Activated T-helper 17 cell treated with anti-CD3 and anti-CD28 coated beads, Interleukin-2, amount 50 U/mL, for 72 hours (primary cell): ENCODE results near the gene DACH1. TPM values are rescaled to one million over a fixed set of nuclear protein-coding genes. Genes with fewer than 3 reads are reported as not detected.

Experiments
- ATAC-seq: fragments of 150-1000 bp; cut with Tn5 transposase; replicated peaks from 2 replicates; pipeline ENCODE4 v1.10.0; 2021; ENCODE audit warnings: mild to moderate bottlenecking, moderate library complexity
- H3K27ac Mint-ChIP-seq: one replicate; pipeline ENCODE4 v1.8.0; 2022; ENCODE audit warnings: mixed read lengths
- H3K27me3 Mint-ChIP-seq: one replicate; pipeline ENCODE4 v1.8.0; 2022; ENCODE audit warnings: mixed read lengths
- H3K36me3 Mint-ChIP-seq: one replicate; pipeline ENCODE4 v1.8.0; 2022; ENCODE audit warnings: low read depth, mild to moderate bottlenecking, mixed read lengths
- H3K4me1 Mint-ChIP-seq: one replicate; pipeline ENCODE4 v1.8.0; 2022; ENCODE audit warnings: mixed read lengths
- H3K4me3 Mint-ChIP-seq: one replicate; pipeline ENCODE4 v1.8.0; 2022; ENCODE audit warnings: mild to moderate bottlenecking, mixed read lengths
- H3K9me3 Mint-ChIP-seq: one replicate; pipeline ENCODE4 v1.8.0; 2022; ENCODE audit warnings: mixed read lengths
- total RNA-seq, 2 donors: library from RNA; stranded (reverse); gene quantifications; one replicate each; pipeline ENCODE4 v1.2.3, GENCODE V29; 2022

Gene DACH1
- total RNA-seq, 2 donors from 2014 or later: not detected

- Mint-ChIP-seq H3K4me3 (no peak overlapping the region), H3K4me1 (no peaks in the 10 kb centered on the region), H3K27ac (no peak overlapping the region), H3K27me3 (no peaks in the 10 kb centered on the region), H3K9me3 (peaks cover 4% of the 10 kb centered on the region), H3K36me3 (no peaks in the 10 kb centered on the region)
- no peak for ATAC-seq
Measured at GRCh38 chr13:71634602-71635443, 232.2 kb downstream of the DACH1 start.

GRCh38 chr13:71634182-71634581, 232.8 kb downstream of the DACH1 start:
- Mint-ChIP-seq H3K9me3 (peaks cover 4% of the 10 kb centered on the region), H3K36me3 (no peaks in the 10 kb centered on the region), H3K4me1 (no peaks in the 10 kb centered on the region), H3K27me3 (no peaks in the 10 kb centered on the region), H3K4me3 (no peak overlapping the region), H3K27ac (no peak overlapping the region)
- ATAC-seq: no peak

DNA sequence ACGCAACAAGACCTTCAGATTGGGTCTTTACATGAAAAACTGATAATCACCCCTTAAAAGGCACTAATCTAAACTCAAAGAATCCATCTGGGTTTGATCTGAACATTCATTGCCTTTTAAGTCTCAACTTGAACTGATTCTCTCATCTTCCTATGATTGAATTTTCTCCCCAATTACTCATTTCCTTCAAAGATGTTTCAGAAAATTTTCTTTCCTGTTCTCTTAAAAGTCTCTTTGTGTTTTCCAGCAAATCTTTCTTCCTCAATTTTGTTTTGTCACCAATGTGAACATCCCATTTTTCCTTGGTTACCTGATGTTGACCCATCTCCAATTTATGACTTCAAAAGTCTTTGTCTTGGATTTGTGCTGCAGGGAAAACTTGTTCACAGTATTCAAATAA, 234.3 kb downstream of the DACH1 start:
- ATAC-seq: no peak
- no peaks in the 10 kb centered on the region for H3K36me3 Mint-ChIP-seq
- H3K4me3 Mint-ChIP-seq: no peak overlapping the region
- no peaks in the 10 kb centered on the region for H3K4me1 Mint-ChIP-seq
- H3K27me3 Mint-ChIP-seq: no peaks in the 10 kb centered on the region
- no peak overlapping the region for H3K27ac Mint-ChIP-seq
- peaks cover 4% of the 10 kb centered on the region for H3K9me3 Mint-ChIP-seq

DNA sequence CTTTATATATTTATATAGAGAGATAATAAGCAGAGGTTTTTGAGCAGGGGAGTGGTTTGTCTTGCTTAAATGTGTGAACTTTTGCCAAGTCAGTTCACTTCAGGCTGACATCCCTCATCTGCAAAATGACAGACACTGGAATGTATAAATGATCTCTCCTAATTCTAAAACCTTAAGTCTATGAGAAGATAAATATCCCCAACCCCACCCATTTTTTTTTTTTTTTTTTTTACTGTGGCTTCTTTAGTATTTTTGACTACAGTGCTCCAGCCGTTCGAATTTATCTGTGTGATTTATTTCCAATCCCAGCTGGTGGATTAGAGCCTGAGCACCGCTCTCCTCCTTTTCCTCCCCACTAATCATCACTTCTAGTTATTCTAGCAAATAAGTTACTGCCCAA, 234.8 kb downstream of the DACH1 start:
- H3K4me1 Mint-ChIP-seq: no peaks in the 10 kb centered on the region
- H3K27me3 Mint-ChIP-seq: no peaks in the 10 kb centered on the region
- peaks cover 4% of the 10 kb centered on the region for H3K9me3 Mint-ChIP-seq
- no peak overlapping the region for H3K4me3 Mint-ChIP-seq
- H3K36me3 Mint-ChIP-seq: no peaks in the 10 kb centered on the region
- no peak for ATAC-seq
- no peak overlapping the region for H3K27ac Mint-ChIP-seq

DNA sequence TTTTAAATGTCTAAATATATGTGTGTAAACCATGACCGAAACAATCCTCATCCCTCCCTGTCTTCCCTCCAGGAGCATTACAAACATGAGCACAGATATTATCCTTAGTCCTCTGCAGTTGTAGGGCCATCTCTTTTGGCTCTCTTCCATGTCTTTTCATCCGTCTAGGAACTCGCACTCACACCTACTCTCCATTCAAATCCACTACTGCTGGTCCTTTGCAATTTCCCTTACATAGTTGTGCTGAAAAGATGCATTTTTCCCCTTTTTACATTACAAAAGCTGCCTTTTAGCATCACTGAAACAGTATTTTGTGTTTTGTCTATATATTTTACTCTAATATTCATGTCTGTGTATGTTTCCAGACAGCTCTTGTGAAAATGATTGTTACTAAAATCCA, 237.8 kb downstream of the DACH1 start:
- Mint-ChIP-seq H3K9me3 (peaks cover 3% of the 10 kb centered on the region), H3K36me3 (no peaks in the 10 kb centered on the region), H3K27me3 (no peaks in the 10 kb centered on the region), H3K27ac (no peak overlapping the region), H3K4me1 (no peaks in the 10 kb centered on the region), H3K4me3 (no peak overlapping the region)
- no peak for ATAC-seq

- Mint-ChIP-seq H3K27ac (no peak overlapping the region), H3K4me3 (no peak overlapping the region), H3K9me3 (peaks cover 3% of the 10 kb centered on the region), H3K36me3 (no peaks in the 10 kb centered on the region), H3K27me3 (no peaks in the 10 kb centered on the region), H3K4me1 (no peaks in the 10 kb centered on the region)
- no peak for ATAC-seq
Measured at GRCh38 chr13:71626421-71627117, 240.4 kb downstream of the DACH1 start.

DNA sequence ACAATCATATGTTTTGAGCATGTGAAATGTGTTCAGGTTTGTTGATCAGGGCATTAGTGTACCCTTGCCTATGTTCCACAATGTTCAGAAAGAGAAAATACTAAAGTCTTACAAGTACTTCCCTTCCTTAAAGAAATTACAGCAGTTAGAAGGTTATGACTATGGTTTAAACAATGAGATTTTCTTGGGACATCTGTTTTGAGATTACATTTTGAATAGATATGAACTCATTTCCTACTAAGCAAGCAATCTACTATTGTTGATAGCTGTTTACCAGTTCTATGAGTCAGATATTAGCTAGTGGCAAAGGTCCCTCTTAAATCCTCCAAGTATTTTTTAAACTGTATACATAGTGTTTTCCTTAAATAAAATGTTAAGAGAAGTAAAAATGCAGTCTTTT, 241.3 kb downstream of the DACH1 start:
- Mint-ChIP-seq H3K36me3 (no peaks in the 10 kb centered on the region), H3K27me3 (no peaks in the 10 kb centered on the region), H3K9me3 (peaks cover 3% of the 10 kb centered on the region), H3K4me1 (no peaks in the 10 kb centered on the region), H3K4me3 (no peak overlapping the region), H3K27ac (no peak overlapping the region)
- ATAC-seq: no peak

DNA sequence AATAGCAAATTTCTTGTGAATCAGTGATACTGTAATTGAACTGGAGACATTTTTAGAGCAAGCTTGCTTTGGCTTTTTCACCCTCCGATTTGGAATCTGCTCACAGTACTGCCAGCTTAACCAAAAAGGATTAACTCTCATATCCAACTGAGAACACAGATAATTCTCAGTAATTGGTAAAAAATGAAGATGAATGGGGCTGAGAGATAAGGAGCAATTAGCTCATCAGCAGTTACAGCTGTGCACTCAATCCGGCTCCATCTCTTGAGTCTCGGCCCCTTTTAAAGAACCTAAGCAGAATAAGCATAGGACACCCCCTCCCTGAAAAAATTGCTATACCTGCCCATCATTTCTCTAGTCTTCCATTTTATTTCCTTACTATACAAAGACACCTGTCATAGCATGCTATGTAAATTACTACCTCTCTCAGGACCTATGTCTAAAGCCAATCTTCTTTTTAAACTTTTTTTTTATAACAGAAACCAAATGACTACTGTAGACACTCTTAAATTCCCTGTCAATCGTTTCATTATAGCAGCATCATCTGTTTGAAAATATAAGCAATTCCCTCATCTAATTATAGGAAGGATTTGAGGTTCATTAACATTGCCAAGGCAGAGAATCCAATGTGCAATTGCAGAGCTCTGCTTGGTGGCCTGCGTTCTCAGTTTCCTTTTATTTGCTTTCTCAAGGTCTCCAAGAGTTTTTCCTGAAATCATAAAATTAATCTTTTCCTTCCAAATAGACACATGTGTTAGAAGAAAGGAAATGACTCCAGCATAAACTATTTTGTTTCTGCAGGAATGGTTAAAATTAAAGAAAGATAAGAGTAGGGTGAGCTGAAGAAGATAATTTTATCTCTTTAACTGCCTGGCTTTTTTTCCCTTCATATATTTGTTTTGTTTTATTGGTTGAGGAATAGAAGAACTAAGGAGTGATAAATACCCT, 242.1 kb downstream of the DACH1 start:
- no peaks in the 10 kb centered on the region for H3K4me1 Mint-ChIP-seq
- H3K36me3 Mint-ChIP-seq: no peaks in the 10 kb centered on the region
- no peak overlapping the region for H3K27ac Mint-ChIP-seq
- H3K4me3 Mint-ChIP-seq: no peak overlapping the region
- ATAC-seq: no peak
- H3K27me3 Mint-ChIP-seq: no peaks in the 10 kb centered on the region
- H3K9me3 Mint-ChIP-seq: peaks cover 3% of the 10 kb centered on the region

- ATAC-seq: no peak
- H3K27me3 Mint-ChIP-seq: no peaks in the 10 kb centered on the region
- no peaks in the 10 kb centered on the region for H3K36me3 Mint-ChIP-seq
- H3K4me1 Mint-ChIP-seq: no peaks in the 10 kb centered on the region
- H3K9me3 Mint-ChIP-seq: peaks cover 1% of the 10 kb centered on the region
- H3K4me3 Mint-ChIP-seq: no peak overlapping the region
- no peak overlapping the region for H3K27ac Mint-ChIP-seq
Measured at GRCh38 chr13:71621174-71622124, 245.6 kb downstream of the DACH1 start.

DNA sequence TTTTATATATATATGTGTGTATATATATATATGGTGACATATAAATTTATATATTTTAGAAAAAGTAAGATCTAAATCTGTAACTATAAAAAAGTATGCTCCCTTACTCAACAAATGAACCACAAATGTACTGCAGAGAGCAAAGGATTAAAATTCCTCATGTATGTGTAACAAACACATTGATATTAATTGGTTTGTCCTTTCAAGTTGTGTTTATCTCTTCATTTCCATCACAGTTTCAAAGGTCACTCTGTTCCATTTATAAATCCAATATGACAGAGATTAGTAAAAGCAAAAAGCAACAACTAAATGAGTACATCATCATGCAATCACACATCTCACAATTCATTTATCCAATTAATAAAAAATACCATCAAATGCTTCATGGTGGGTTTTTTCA, 247.9 kb downstream of the DACH1 start:
- no peaks in the 10 kb centered on the region for H3K9me3 Mint-ChIP-seq
- no peaks in the 10 kb centered on the region for H3K36me3 Mint-ChIP-seq
- H3K4me1 Mint-ChIP-seq: no peaks in the 10 kb centered on the region
- no peak overlapping the region for H3K4me3 Mint-ChIP-seq
- H3K27me3 Mint-ChIP-seq: no peaks in the 10 kb centered on the region
- ATAC-seq: no peak
- H3K27ac Mint-ChIP-seq: no peak overlapping the region

DNA sequence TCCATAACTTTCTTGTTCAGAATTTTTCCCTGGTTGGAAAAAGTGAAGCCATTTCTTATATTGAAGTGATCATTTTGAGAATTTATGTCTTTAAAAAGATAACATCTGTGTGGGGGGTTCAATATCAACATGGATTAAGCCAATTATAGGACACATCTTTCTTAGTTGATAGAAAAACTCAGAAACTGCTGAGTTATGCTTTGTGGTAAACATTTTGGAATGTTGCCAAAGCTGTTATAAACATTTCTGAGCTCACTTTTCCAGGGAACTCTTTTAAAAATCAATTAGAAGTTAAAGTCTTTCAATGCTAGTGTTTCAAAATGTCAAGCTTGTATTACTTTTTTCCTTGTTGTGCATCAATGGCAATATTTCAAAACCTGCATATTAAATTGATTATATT, 248.8 kb downstream of the DACH1 start:
- Mint-ChIP-seq H3K27ac (no peak overlapping the region), H3K4me1 (no peaks in the 10 kb centered on the region), H3K27me3 (no peaks in the 10 kb centered on the region), H3K9me3 (no peaks in the 10 kb centered on the region), H3K36me3 (no peaks in the 10 kb centered on the region), H3K4me3 (no peak overlapping the region)
- no peak for ATAC-seq

- Mint-ChIP-seq H3K4me3 (no peak overlapping the region), H3K9me3 (no peaks in the 10 kb centered on the region), H3K27me3 (no peaks in the 10 kb centered on the region), H3K27ac (no peak overlapping the region), H3K4me1 (no peaks in the 10 kb centered on the region), H3K36me3 (no peaks in the 10 kb centered on the region)
- ATAC-seq: no peak
Measured at GRCh38 chr13:71617265-71617664, 249.7 kb downstream of the DACH1 start.

DNA sequence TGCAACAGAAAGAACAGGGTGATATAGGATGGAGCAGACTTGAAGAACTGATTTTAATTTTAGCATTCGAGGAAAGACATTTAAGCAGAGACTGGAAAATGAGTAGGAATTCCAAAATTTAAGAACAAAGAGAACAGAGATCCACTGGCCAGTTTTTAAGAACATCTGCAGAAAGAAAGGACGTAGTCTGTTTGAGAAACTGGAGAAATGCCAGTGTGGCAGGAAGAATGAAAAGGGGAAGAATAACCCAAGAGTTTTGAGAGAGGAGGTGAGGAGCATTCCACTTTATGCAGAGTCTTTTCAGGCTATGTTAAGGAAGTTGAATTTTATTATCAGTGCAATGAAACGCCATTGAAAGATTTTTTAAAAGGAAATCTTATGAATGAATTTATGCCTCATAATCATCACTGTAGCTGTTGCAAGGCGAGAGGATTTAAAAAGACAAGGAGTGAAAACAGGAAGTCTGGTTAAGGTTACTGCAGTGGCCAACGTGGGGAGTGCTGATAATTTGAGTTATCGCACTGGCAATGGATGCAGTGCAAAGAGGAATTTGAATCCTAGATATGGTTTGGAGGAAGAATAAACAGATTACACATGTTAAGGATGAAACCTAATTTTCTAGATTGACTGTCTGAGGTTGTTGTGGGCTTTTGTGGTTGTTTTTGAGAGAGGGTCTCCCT, 253.8 kb downstream of the DACH1 start:
- no peak for ATAC-seq
- no peak overlapping the region for H3K4me3 Mint-ChIP-seq
- H3K4me1 Mint-ChIP-seq: no peaks in the 10 kb centered on the region
- H3K9me3 Mint-ChIP-seq: no peaks in the 10 kb centered on the region
- H3K27ac Mint-ChIP-seq: no peak overlapping the region
- no peaks in the 10 kb centered on the region for H3K36me3 Mint-ChIP-seq
- no peaks in the 10 kb centered on the region for H3K27me3 Mint-ChIP-seq
